HG03571 (cell line): ENCODE measurements around the gene ARHGAP26.
A peak's percentile ranks its signal among the peaks of the same experiment; 100 is the strongest.

Experiments used
- ATAC-seq: cut with Tn5 transposase; IDR thresholded peaks from one replicate; pipeline ENCODE4 v1.9.1; 2021; ENCODE audit not compliant: unreplicated experiment

ARHGAP26 gene

GRCh38 chr5:143004361-143005145, 234.4 kb downstream of the ARHGAP26 start:
- peak; percentile 57 for ATAC-seq

- no peak for ATAC-seq
Observed at GRCh38 chr5:143006501-143006900, 236.3 kb downstream of the ARHGAP26 start.

- ATAC-seq: no peak
Observed at GRCh38 chr5:143008032-143008431, 237.9 kb downstream of the ARHGAP26 start.

- ATAC-seq: peak; percentile 78
Observed at GRCh38 chr5:143008809-143009521, 238.8 kb downstream of the ARHGAP26 start.

DNA sequence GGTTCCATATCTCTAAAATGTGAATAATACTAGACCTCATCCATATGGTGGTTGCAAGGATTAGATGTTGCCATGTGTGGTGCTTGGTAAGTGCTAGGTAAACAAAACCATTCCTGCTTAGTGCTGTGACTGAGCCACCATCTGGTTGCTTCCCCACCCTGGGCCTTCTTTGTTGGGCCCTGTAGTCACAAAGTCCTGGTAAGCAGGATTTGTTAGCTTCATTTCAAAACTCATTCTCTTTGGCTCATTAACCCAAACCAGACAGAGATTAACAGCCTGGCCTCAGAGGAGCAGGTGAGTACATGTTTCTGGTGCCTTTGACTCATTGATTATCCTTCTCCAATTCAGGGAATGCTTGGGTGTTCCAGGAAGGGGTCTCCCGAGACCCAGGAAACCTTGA, 240.2 kb downstream of the ARHGAP26 start:
- no peak for ATAC-seq

DNA sequence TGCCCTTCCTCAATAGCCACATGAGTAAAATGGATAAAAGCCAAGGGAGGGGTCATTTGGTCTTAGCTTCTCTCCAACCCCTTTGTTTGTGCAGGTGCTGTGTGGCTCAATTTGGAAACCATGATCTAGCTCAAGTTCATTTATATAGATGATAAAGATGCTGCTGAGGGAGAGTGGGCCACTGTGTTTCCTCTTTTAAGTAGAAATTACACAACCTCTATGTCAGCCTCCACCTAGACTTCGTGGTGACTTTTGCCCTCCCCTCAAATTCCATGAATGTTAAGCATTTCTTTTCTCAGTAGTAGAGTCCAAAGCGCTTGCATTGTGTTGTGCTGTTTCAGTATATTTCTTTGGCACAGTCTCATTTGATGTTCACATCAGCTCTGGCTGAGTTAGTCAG, 241.4 kb downstream of the ARHGAP26 start:
- no peak for ATAC-seq

GRCh38 chr5:143013176-143013891, 243.2 kb downstream of the ARHGAP26 start:
- no peak for ATAC-seq

- ATAC-seq: no peak
Observed at GRCh38 chr5:143014017-143014651, 244.0 kb downstream of the ARHGAP26 start.

DNA sequence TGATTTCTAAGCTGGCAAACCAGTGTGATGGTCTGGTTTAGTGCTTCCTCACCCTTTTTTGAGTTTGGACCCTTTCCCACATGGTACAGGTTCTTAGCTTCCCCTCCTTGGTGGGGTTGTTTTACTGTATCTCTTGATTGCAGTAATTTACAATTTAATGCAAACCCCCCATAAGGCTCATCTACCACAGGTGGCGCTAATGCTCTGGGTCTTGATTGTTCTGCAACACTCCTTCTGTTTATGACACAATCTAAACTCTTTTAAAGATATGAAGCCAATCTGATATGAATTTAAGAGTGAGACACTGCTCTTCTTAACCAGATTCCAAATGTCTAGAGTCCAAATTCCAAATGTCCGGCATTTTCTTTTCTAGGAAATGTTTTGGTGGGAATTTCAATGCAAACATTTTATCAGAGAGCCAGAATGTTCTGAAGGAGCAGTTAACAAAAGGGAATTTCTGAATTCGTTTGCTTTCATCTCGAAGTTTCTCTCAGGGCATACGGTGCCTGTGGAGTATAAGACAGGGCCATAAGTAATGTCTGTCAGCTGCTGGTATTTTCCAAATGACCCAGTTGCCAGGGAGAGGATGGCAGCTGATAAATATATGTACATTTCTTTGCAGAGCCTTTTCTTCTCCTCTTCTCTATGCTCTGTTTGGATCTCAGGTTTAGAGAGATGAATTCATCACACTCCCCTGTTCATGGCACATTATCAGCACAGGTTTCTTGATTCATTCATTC, 246.8 kb downstream of the ARHGAP26 start:
- ATAC-seq: no peak

- ATAC-seq: no peak
Observed at GRCh38 chr5:143017541-143017940, 247.4 kb downstream of the ARHGAP26 start.

DNA sequence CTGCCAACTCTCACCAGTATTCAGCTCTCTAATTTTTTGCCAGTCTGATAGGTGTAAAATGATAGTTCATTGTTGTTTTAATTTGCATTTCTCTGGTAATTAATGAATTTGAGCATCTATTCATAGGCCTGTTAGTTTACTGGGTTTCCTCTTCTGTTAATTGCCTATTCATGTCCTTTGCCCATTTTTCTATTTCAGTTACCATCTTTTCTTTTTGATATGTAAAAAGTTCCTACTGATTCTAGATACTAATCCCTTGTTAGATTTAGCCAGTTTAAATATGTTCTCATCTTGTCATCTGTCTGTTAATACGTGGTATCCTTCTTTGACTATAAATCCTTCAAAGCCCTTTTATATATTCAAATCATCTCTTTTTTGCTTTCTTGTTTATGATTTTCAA, 247.8 kb downstream of the ARHGAP26 start:
- ATAC-seq: no peak

DNA sequence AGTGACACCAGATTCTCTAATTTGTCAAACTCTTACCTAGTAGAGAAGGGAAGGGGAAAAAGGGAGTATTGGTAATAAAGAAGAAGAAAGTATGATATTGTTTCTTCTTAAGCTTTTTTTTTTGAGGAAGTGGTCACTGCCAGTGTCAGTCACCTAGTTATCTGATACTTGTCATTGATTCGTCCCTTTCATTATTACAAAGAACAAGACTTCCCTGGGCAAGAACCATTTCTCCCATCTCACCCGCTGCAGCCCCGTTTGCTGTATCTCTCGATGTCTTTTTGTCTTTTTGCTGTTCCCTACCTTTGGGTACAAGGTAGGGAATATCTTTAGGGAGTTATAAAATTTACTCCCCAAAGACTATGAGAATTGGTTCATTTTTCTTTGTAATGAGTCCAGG, 249.0 kb downstream of the ARHGAP26 start:
- no peak for ATAC-seq

- ATAC-seq: peak; percentile 79
Observed at GRCh38 chr5:143019614-143020515, 249.7 kb downstream of the ARHGAP26 start.

- ATAC-seq: no peak
Observed at GRCh38 chr5:143021595-143021994, 251.4 kb downstream of the ARHGAP26 start.

- peak; percentile 58 for ATAC-seq
Observed at GRCh38 chr5:143023411-143024096, 253.4 kb downstream of the ARHGAP26 start.

DNA sequence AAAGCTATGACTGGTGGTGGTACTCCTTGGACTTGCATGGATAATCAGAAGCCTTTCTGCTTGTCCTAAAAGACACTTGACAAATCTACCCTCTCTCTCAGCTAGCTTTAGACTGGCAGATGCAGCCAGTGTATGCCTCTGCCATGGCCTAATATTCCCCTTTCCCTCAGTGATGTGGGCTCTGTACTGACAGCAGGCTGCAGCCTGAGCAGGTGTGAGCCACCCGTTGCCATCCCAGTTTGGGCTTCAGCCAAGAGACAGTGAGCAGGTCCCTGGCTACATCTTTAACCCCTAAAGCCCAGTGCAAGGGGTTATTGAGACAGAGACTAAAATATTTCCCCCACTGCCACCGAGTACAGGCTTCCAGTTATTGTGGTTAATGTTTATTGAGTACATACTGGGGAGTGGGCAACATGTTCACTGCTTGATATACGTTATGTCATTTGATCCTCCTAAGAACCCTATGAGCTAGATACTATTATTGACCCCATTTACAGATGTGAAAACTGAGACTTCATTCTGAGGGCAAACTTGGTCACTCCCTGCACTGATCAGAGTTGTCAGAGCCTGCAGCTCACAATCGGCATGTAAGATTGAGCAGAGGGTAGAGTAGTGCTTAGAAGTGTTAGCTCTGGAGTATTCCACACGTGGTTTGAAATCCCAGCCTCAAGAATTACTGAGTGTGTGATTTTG, 254.2 kb downstream of the ARHGAP26 start:
- ATAC-seq: no peak

GRCh38 chr5:143025376-143025775, 255.2 kb downstream of the ARHGAP26 start:
- ATAC-seq: no peak

- no peak for ATAC-seq
Observed at GRCh38 chr5:143025971-143026370, 255.8 kb downstream of the ARHGAP26 start.
